HFFc6 (cell line): ENCODE data around the gene BORCS5. TPM values are rescaled to one million over a fixed set of nuclear protein-coding genes. Genes with fewer than 3 reads are reported as not detected.

Experiments used
- DNase-seq: peaks from one replicate; pipeline ENCODE4 v3.0.0-alpha.2; 2018
- H3K27ac Mint-ChIP-seq: 2 replicates; pipeline ENCODE4 v1.8.0; 2020; ENCODE audit warnings: mild to moderate bottlenecking, mixed read lengths
- H3K27me3 Mint-ChIP-seq: 2 replicates; pipeline ENCODE4 v1.8.0; 2021; ENCODE audit warnings: mild to moderate bottlenecking, moderate library complexity, mixed read lengths; ENCODE audit not compliant: insufficient read depth
- H3K36me3 Mint-ChIP-seq: 2 replicates; pipeline ENCODE4 v1.8.0; 2021; ENCODE audit warnings: low read depth, mixed read lengths
- H3K4me1 Mint-ChIP-seq: 2 replicates; pipeline ENCODE4 v1.8.0; 2020; ENCODE audit warnings: low read depth, mixed read lengths
- H3K4me3 Mint-ChIP-seq: 2 replicates; pipeline ENCODE4 v1.8.0; 2020; ENCODE audit warnings: mild to moderate bottlenecking, moderate library complexity, mixed read lengths
- H3K9me3 Mint-ChIP-seq: 2 replicates; pipeline ENCODE4 v1.8.0; 2020; ENCODE audit warnings: mild to moderate bottlenecking, mixed read lengths
- CTCF ChIP-seq: fragments of 200-600 bp; sonication (generic); IDR thresholded peaks from 2 replicates; pipeline ENCODE4 v1.5.0; 2021; ENCODE audit warnings: antibody characterized with exemption, mild to moderate bottlenecking
- total RNA-seq, 6 experiments: library from RNA; stranded (reverse); fragmentation: NEBNext Ultra II Directional; extraction: Animal tissue kit (Norgen Biotek cat#: 25700); gene quantifications; 2 replicates in 1 of 6; 3 replicates in 5 of 6; pipeline ENCODE4 v1.2.3, GENCODE V29; 2021

BORCS5 gene
- total RNA-seq, 6 experiments from 2014 or later = 8.7 to 13.9 (median 10.6) TPM

- Mint-ChIP-seq H3K36me3 (peaks cover 21% of the 10 kb centered on the region; the same call in 1 of the 2 replicates), H3K27me3 (no peaks in the 10 kb centered on the region; the same call in 1 of the 2 replicates), H3K9me3 (no peaks in the 10 kb centered on the region), H3K27ac (no peak overlapping the region), H3K4me3 (no peak overlapping the region), H3K4me1 (peaks cover 14% of the 10 kb centered on the region)
- DNase-seq = no peak
- no peak for TF ChIP-seq CTCF
Observed at GRCh38 chr12:12476857-12477531, 120.1 kb downstream of the BORCS5 start.

GRCh38 chr12:12477532-12477890 lies 120.6 kb downstream of the BORCS5 start:
- no peaks in the 10 kb centered on the region; the same call in 1 of the 2 replicates for H3K27me3 Mint-ChIP-seq
- no peak overlapping the region for H3K4me3 Mint-ChIP-seq
- H3K27ac Mint-ChIP-seq = no peak overlapping the region

GRCh38 chr12:12480074-12480473 lies 123.2 kb downstream of the BORCS5 start:
- Mint-ChIP-seq H3K27ac (no peak overlapping the region), H3K4me3 (no peak overlapping the region), H3K4me1 (peaks cover 5% of the 10 kb centered on the region), H3K36me3 (0 out of 2 replicates have a peak, but pooled peaks cover 11% of the 10 kb centered on the region), H3K9me3 (no peaks in the 10 kb centered on the region), H3K27me3 (no peaks in the 10 kb centered on the region; the same call in 1 of the 2 replicates)
- no peak for DNase-seq
- no peak for TF ChIP-seq CTCF

More at GRCh38 chr12:12477532-12477890, 120.6 kb downstream of the BORCS5 start:
- no peak for DNase-seq
- peaks cover 21% of the 10 kb centered on the region; the same call in 1 of the 2 replicates for H3K36me3 Mint-ChIP-seq
- no peaks in the 10 kb centered on the region for H3K9me3 Mint-ChIP-seq
- H3K4me1 Mint-ChIP-seq = peaks cover 14% of the 10 kb centered on the region
- no peak for TF ChIP-seq CTCF

GRCh38 chr12:12481631-12482030 lies 124.8 kb downstream of the BORCS5 start:
- H3K27me3 Mint-ChIP-seq = no peaks in the 10 kb centered on the region; the same call in 1 of the 2 replicates
- H3K9me3 Mint-ChIP-seq = no peaks in the 10 kb centered on the region
- no peak for DNase-seq
- H3K4me1 Mint-ChIP-seq = no peaks in the 10 kb centered on the region
- H3K27ac Mint-ChIP-seq = no peak overlapping the region
- no peak for TF ChIP-seq CTCF
- H3K36me3 Mint-ChIP-seq = peaks cover 16% of the 10 kb centered on the region
- H3K4me3 Mint-ChIP-seq = no peak overlapping the region

GRCh38 chr12:12482150-12482761 lies 125.4 kb downstream of the BORCS5 start:
- H3K4me1 Mint-ChIP-seq = no peaks in the 10 kb centered on the region
- no peak for TF ChIP-seq CTCF
- H3K36me3 Mint-ChIP-seq = peaks cover 16% of the 10 kb centered on the region
- no peak overlapping the region for H3K27ac Mint-ChIP-seq
- no peaks in the 10 kb centered on the region; the same call in 1 of the 2 replicates for H3K27me3 Mint-ChIP-seq
- no peak overlapping the region for H3K4me3 Mint-ChIP-seq
- DNase-seq = no peak
- no peaks in the 10 kb centered on the region for H3K9me3 Mint-ChIP-seq
